HL-60 (cell line): ENCODE measurements around the gene KYNU.

Experiments
- POLR2AphosphoS5 ChIP-seq: IDR thresholded peaks from 2 replicates; pipeline ENCODE4 v1.6.1; 2012; ENCODE audit warnings: low read depth
- REST ChIP-seq: IDR thresholded peaks from 2 replicates; pipeline ENCODE4 v1.6.1; 2012; ENCODE audit warnings: low read depth; ENCODE audit not compliant: insufficient replicate concordance
- TF ChIP-seq, protein P1 (sequence below): IDR thresholded peaks from one replicate; pipeline ENCODE4 v1.5.1; 2011; ENCODE audit warnings: low read length, control low read depth, inconsistent platforms; ENCODE audit not compliant: insufficient read depth

DNA sequence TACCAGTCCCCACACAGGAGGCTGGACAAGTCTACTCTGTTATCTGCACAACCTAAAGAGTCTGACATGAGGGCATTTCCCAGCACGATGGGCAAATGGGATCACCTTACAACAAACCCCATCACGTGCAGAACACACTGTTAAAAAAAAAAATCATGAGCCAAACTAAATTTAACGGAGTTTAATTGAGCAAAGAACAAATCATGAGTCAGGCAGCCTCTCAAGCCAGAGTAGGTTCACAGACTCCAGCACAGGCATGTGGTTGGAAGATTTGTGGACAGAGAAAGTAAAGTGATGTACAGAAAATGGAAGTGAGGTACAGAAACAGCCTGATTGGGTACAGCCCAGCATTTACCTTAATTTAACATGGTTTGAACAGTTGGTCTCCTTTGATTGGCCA, 59.9 kb downstream of the KYNU start:
- TF ChIP-seq, protein P1, sequence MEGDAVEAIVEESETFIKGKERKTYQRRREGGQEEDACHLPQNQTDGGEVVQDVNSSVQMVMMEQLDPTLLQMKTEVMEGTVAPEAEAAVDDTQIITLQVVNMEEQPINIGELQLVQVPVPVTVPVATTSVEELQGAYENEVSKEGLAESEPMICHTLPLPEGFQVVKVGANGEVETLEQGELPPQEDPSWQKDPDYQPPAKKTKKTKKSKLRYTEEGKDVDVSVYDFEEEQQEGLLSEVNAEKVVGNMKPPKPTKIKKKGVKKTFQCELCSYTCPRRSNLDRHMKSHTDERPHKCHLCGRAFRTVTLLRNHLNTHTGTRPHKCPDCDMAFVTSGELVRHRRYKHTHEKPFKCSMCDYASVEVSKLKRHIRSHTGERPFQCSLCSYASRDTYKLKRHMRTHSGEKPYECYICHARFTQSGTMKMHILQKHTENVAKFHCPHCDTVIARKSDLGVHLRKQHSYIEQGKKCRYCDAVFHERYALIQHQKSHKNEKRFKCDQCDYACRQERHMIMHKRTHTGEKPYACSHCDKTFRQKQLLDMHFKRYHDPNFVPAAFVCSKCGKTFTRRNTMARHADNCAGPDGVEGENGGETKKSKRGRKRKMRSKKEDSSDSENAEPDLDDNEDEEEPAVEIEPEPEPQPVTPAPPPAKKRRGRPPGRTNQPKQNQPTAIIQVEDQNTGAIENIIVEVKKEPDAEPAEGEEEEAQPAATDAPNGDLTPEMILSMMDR = no peak
- TF ChIP-seq POLR2AphosphoS5 = no peak
- TF ChIP-seq REST = no peak
